H9 (cell line): ENCODE results near the gene GBP3. TPM values are rescaled to one million over a fixed set of nuclear protein-coding genes. Genes with fewer than 3 reads are reported as not detected.

Experiments
- DNase-seq: peaks from one replicate; pipeline ENCODE4 v3.0.0-alpha.2; 2017
- H2AFZ ChIP-seq: one replicate; pipeline ENCODE4 v1.6.1; 2013; ENCODE audit warnings: mild to moderate bottlenecking, low read length, control low read depth, moderate library complexity
- H2AK5ac ChIP-seq: 2 replicates; pipeline ENCODE4 v1.6.1; 2013; ENCODE audit warnings: low read length, control low read depth, mixed read lengths; ENCODE audit not compliant: insufficient read length
- H2BK120ac ChIP-seq: one replicate; pipeline ENCODE4 v1.6.1; 2013; ENCODE audit warnings: low read depth, mild to moderate bottlenecking, low read length, control low read depth, inconsistent platforms; ENCODE audit not compliant: poor library complexity, severe bottlenecking
- H2BK12ac ChIP-seq: 2 replicates; pipeline ENCODE4 v1.6.1; 2013; ENCODE audit warnings: low read length, control low read depth, mixed read lengths, low read depth; ENCODE audit not compliant: insufficient read length
- H2BK15ac ChIP-seq: 2 replicates; pipeline ENCODE4 v1.6.1; 2013; ENCODE audit warnings: low read depth, low read length, control low read depth
- H2BK20ac ChIP-seq: one replicate; pipeline ENCODE4 v1.6.1; 2013; ENCODE audit warnings: low read depth, mild to moderate bottlenecking, low read length, control low read depth, inconsistent platforms; ENCODE audit not compliant: poor library complexity, severe bottlenecking
- H2BK5ac ChIP-seq: 2 replicates; pipeline ENCODE4 v1.6.1; 2013; ENCODE audit warnings: low read length, control low read depth, mixed read lengths; ENCODE audit not compliant: insufficient read length
- H3K14ac ChIP-seq: 2 replicates; pipeline ENCODE4 v1.6.1; 2013; ENCODE audit warnings: low read length, control low read depth; ENCODE audit not compliant: insufficient read depth
- H3K18ac ChIP-seq: 2 replicates; pipeline ENCODE4 v1.6.1; 2013; ENCODE audit warnings: low read depth, mild to moderate bottlenecking, mixed read lengths, low read length, control low read depth; ENCODE audit not compliant: insufficient read length
- H3K23ac ChIP-seq: 2 replicates; pipeline ENCODE4 v1.6.1; 2013; ENCODE audit warnings: low read length, control low read depth, mixed read lengths, low read depth; ENCODE audit not compliant: insufficient read length
- H3K23me2 ChIP-seq: 2 replicates; pipeline ENCODE4 v1.6.1; 2013; ENCODE audit warnings: low read depth, mild to moderate bottlenecking, mixed read lengths, low read length, control low read depth; ENCODE audit not compliant: insufficient read length, poor library complexity, severe bottlenecking
- H3K27ac ChIP-seq: 2 replicates; pipeline ENCODE4 v1.5.1; 2013; ENCODE audit warnings: low read length, control low read depth, mixed read lengths, low read depth; ENCODE audit not compliant: insufficient read length
- H3K27me3 ChIP-seq: 2 replicates; pipeline ENCODE4 v1.6.1; 2013; ENCODE audit warnings: low read length, control low read depth, inconsistent platforms; ENCODE audit not compliant: insufficient read depth
- H3K4ac ChIP-seq: 2 replicates; pipeline ENCODE4 v1.6.1; 2013; ENCODE audit warnings: low read depth, mild to moderate bottlenecking, control low read depth, inconsistent platforms, low read length, moderate library complexity
- H3K4me1 ChIP-seq: 2 replicates; pipeline ENCODE4 v1.6.1; 2013; ENCODE audit warnings: low read length, control low read depth, inconsistent platforms; ENCODE audit not compliant: insufficient read depth
- H3K4me2 ChIP-seq: 2 replicates; pipeline ENCODE4 v1.6.1; 2013; ENCODE audit warnings: low read length, control low read depth, mixed read lengths; ENCODE audit not compliant: insufficient read length, insufficient read depth
- H3K56ac ChIP-seq: 2 replicates; pipeline ENCODE4 v1.6.1; 2013; ENCODE audit warnings: low read depth, mild to moderate bottlenecking, mixed read lengths, low read length, control low read depth; ENCODE audit not compliant: insufficient read length
- H3K79me1 ChIP-seq: 2 replicates; pipeline ENCODE4 v1.6.1; 2013; ENCODE audit warnings: low read depth, mild to moderate bottlenecking, moderate library complexity, low read length, control low read depth, inconsistent platforms; ENCODE audit not compliant: insufficient read depth, poor library complexity, severe bottlenecking
- H3K79me2 ChIP-seq: 2 replicates; pipeline ENCODE4 v1.6.1; 2013; ENCODE audit warnings: low read length, control low read depth, inconsistent platforms; ENCODE audit not compliant: insufficient read depth
- H3K9ac ChIP-seq: 2 replicates; pipeline ENCODE4 v1.6.1; 2013; ENCODE audit warnings: low read length, control low read depth, mixed read lengths; ENCODE audit not compliant: insufficient read length; ENCODE audit errors: extremely low read depth
- H3K9me3 ChIP-seq: one replicate; pipeline ENCODE4 v1.6.1; 2013; ENCODE audit warnings: low read depth, low read length, inconsistent platforms; ENCODE audit not compliant: control insufficient read depth
- H3T11ph ChIP-seq: one replicate; pipeline ENCODE4 v1.6.1; 2013; ENCODE audit warnings: mild to moderate bottlenecking, low read length, control low read depth, inconsistent platforms
- H4K20me1 ChIP-seq: one replicate; pipeline ENCODE4 v1.6.1; 2013; ENCODE audit not compliant: control insufficient read depth, insufficient read length, insufficient read depth
- H4K5ac ChIP-seq: 2 replicates; pipeline ENCODE4 v1.6.1; 2013; ENCODE audit warnings: low read depth, mild to moderate bottlenecking, mixed read lengths, low read length, control low read depth; ENCODE audit not compliant: insufficient read length
- H4K8ac ChIP-seq: replicated peaks from 2 replicates; pipeline ENCODE4 v1.6.1; 2013; ENCODE audit warnings: low read length, control low read depth, mixed read lengths, low read depth; ENCODE audit not compliant: insufficient read length
- H4K91ac ChIP-seq: 2 replicates; pipeline ENCODE4 v1.6.1; 2013; ENCODE audit warnings: low read depth, mild to moderate bottlenecking, moderate library complexity, mixed read lengths, low read length, control low read depth; ENCODE audit not compliant: insufficient read length
- H3K27ac Mint-ChIP-seq, 3 experiments: 2 replicates in 2 of 3; 3 replicates in 1 of 3; pipeline ENCODE4 v1.8.0; 2020 to 2021; ENCODE audit warnings: mixed read lengths in 3 of 3, mild to moderate bottlenecking in 1 of 3, moderate library complexity in 1 of 3
- H3K27me3 Mint-ChIP-seq: 2 replicates; pipeline ENCODE4 v1.8.0; 2021; ENCODE audit warnings: low read depth, mild to moderate bottlenecking, moderate library complexity, mixed read lengths
- H3K36me3 Mint-ChIP-seq, 3 experiments: 2 replicates in 2 of 3; 3 replicates in 1 of 3; pipeline ENCODE4 v1.8.0; 2020 to 2021; ENCODE audit warnings: low read depth in 3 of 3, mixed read lengths in 3 of 3; ENCODE audit not compliant: insufficient read depth in 1 of 3
- H3K4me1 Mint-ChIP-seq, 2 experiments: 2 replicates each; pipeline ENCODE4 v1.8.0; 2020; ENCODE audit warnings: mixed read lengths in 2 of 2
- H3K4me3 Mint-ChIP-seq, 2 experiments: 2 replicates in 1 of 2; 3 replicates in 1 of 2; pipeline ENCODE4 v1.8.0; 2020 to 2021; ENCODE audit warnings: mild to moderate bottlenecking in 2 of 2, mixed read lengths in 2 of 2, moderate library complexity in 1 of 2
- H3K9me3 Mint-ChIP-seq, 2 experiments: 2 replicates in 1 of 2; 3 replicates in 1 of 2; pipeline ENCODE4 v1.8.0; 2020; ENCODE audit warnings: mild to moderate bottlenecking in 2 of 2, mixed read lengths in 2 of 2, moderate library complexity in 1 of 2
- WGBS: extraction: QIAGEN DNeasy Blood & Tissue Kit; methylation state at CpG from one replicate; pipeline ENCODE4 v1.1.7; 2013; ENCODE audit warnings: missing lambda C conversion rate, low lambda C conversion rate, mixed read lengths; ENCODE audit not compliant: insufficient read length; ENCODE audit errors: extremely low coverage; 5-methylcytosine and 5-hydroxymethylcytosine counted together
- total RNA-seq: library from RNA; stranded (reverse); gene quantifications from 2 replicates; pipeline ENCODE4 v1.2.1, GENCODE V29; 2021
- TF ChIP-seq, protein P1 (sequence below): fragments of 200-600 bp; sonication (generic); conservative IDR thresholded peaks from 3 replicates; pipeline ENCODE4 v1.8.0; 2021; ENCODE audit warnings: antibody characterized with exemption, mild to moderate bottlenecking

The GBP3 gene
- total RNA-seq, 1 experiment from 2014 or later, result not detected

DNA sequence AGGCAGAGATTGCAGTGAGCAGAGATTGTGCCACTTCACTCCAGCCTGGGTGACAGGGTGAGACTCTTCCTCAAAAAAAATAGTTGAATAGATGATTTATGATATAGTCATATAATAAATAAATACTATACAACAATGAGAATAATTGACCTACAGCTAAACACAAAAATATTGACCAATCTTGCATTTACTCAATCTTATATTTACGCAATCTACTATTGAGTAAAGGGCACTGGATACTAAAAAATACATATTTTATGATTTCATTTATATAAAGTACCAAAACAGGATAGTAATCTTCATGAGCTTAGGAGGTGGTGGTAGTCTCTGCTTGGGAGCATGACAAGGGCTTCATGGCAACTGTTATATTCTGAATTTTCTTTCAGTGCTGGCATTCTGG, 19.1 kb upstream of the GBP3 start:
- Histone ChIP-seq H3K18ac (no peak overlapping the region), H2AK5ac (no peak overlapping the region), H3K27me3 (no peaks in the 10 kb centered on the region), H3K23me2 (no peaks in the 10 kb centered on the region), H3K4me1 (no peaks in the 10 kb centered on the region), H2BK12ac (no peak overlapping the region), H3K4me2 (no peak overlapping the region), H3K9ac (no peak overlapping the region), H3K79me1 (no peaks in the 10 kb centered on the region), H3K79me2 (no peaks in the 10 kb centered on the region), H4K8ac (no peak overlapping the region), H2AFZ (no peak overlapping the region), H2BK15ac (no peak overlapping the region), H4K91ac (no peak overlapping the region), H4K5ac (no peak overlapping the region), H3K9me3 (no peaks in the 10 kb centered on the region), H3K14ac (no peak overlapping the region), H3K27ac (no peak overlapping the region), H3K56ac (no peak overlapping the region), H3T11ph (no peak overlapping the region), H2BK5ac (no peak overlapping the region), H3K23ac (no peak overlapping the region), H2BK120ac (no peak overlapping the region), H3K4ac (no peak overlapping the region), H2BK20ac (no peak overlapping the region), H4K20me1 (no peaks in the 10 kb centered on the region)
- H3K9me3 Mint-ChIP-seq, result peaks cover 4 to 7% of the 10 kb centered on the region in 2 experiments
- H3K4me1 Mint-ChIP-seq, result no peaks in the 10 kb centered on the region
- H3K4me3 Mint-ChIP-seq, result no peak overlapping the region
- TF ChIP-seq, protein P1, sequence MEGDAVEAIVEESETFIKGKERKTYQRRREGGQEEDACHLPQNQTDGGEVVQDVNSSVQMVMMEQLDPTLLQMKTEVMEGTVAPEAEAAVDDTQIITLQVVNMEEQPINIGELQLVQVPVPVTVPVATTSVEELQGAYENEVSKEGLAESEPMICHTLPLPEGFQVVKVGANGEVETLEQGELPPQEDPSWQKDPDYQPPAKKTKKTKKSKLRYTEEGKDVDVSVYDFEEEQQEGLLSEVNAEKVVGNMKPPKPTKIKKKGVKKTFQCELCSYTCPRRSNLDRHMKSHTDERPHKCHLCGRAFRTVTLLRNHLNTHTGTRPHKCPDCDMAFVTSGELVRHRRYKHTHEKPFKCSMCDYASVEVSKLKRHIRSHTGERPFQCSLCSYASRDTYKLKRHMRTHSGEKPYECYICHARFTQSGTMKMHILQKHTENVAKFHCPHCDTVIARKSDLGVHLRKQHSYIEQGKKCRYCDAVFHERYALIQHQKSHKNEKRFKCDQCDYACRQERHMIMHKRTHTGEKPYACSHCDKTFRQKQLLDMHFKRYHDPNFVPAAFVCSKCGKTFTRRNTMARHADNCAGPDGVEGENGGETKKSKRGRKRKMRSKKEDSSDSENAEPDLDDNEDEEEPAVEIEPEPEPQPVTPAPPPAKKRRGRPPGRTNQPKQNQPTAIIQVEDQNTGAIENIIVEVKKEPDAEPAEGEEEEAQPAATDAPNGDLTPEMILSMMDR, result no peak
- H3K27ac Mint-ChIP-seq, result no peak overlapping the region
- no peak for DNase-seq
- no peaks in the 10 kb centered on the region for H3K27me3 Mint-ChIP-seq
- no CpG with 5 or more reads among the region's 1 CpG for WGBS
- peaks cover 2 to 4% (median 2%) of the 10 kb centered on the region in 3 experiments; a peak in 5 of 7 replicates for H3K36me3 Mint-ChIP-seq
